Measurements from ENCODE around the gene CMC1.

CMC1 gene

DNA sequence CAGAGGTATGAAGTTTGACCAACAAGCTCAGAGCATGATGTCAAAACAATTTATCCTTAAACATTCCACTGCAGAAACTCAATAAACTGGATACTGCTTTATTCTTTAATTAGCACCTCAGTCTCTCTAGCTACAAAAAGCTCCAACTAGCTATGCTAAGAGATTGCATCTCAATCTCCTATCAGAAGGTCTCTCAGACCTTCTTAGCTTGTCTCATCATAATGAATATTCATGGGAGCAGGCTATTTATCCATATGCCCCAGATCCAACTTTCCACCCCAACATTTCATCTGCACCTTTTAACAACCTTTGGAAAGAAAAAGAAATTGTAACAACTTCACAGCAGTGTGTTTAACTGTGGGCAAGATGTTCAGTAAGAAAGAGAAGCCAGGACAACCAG is 95.8 kb downstream of the CMC1 start:
- Mint-ChIP-seq H3K27ac (no peak overlapping the region), H3K36me3 (ENCODE audit: low read depth) (peaks cover 32% of the 10 kb centered on the region), H3K27me3 (no peaks in the 10 kb centered on the region), H3K4me3 (no peak overlapping the region), H3K4me1 (ENCODE audit: low read depth) (peaks cover 6% of the 10 kb centered on the region), H3K9me3 (no peaks in the 10 kb centered on the region)
- intact Hi-C loops (cut with micrococcal nuclease) = no loop called here

DNA sequence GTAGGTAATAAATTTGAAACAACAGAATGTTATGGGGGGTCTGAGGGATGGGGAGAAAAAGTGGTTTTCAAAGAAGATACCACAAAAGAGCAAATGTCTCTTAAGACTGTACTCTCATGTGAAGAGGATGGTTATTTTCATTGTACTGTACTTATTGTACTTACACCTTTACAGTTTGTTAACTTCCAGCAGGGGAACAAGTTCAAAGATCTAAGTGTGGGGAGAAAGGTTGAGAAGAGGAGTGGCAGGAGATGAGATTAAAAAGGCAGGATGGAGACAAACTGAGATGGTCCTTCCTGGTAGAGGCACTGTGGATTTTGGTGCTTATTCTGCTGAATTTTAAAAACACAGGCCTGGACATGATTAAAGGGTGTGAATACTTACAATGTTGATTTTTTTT is 101.7 kb downstream of the CMC1 start:
- H3K27me3 Mint-ChIP-seq = no peaks in the 10 kb centered on the region
- H3K9me3 Mint-ChIP-seq = no peaks in the 10 kb centered on the region
- H3K27ac Mint-ChIP-seq = no peak overlapping the region
- no peak overlapping the region for H3K4me3 Mint-ChIP-seq
- intact Hi-C loops (cut with micrococcal nuclease) = no loop called here
- peaks cover 45% of the 10 kb centered on the region for H3K4me1 Mint-ChIP-seq (ENCODE audit: low read depth)
- H3K36me3 Mint-ChIP-seq (ENCODE audit: low read depth) = peaks cover 14% of the 10 kb centered on the region

DNA sequence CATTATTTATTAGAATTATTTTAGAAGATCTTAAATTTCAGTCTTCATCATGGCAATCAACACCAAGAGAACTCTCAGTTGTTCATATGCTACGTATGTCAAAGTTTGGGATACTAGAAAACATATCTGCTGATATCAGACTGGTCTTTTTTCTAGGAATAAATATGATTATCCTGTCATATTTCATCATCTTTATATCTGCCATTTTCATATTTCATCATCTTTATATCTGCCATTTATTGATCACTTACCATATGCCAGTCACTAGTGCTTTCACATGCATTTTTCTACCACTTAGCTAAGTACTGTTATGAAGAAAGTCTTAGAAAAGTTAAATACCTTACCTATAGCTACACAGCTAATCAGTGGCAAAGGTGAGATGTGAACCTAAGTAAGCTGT is 104.3 kb downstream of the CMC1 start:
- H3K4me3 Mint-ChIP-seq = no peak overlapping the region

GRCh38 chr3:28347374-28348264 is 106.2 kb downstream of the CMC1 start:
- peaks cover 39% of the 10 kb centered on the region for H3K36me3 Mint-ChIP-seq (ENCODE audit: low read depth)
- H3K27ac Mint-ChIP-seq = peak overlapping the region; percentile 100
- peaks cover 11% of the 10 kb centered on the region for H3K9me3 Mint-ChIP-seq
- intact Hi-C loops (cut with micrococcal nuclease) = loop anchor here (1.0 to 2.0 kb wide), 2 partner anchors 29 to 103 kb away; no protein-coding TSS in a partner anchor
- H3K4me3 Mint-ChIP-seq = peak overlapping the region; percentile 95
- H3K4me1 Mint-ChIP-seq (ENCODE audit: low read depth) = peaks cover 44% of the 10 kb centered on the region
- H3K27me3 Mint-ChIP-seq = no peaks in the 10 kb centered on the region

More for the DNA sequence above, 104.3 kb downstream of the CMC1 start:
- intact Hi-C loops (cut with micrococcal nuclease) = no loop called here
- no peak overlapping the region for H3K27ac Mint-ChIP-seq
- peaks cover 22% of the 10 kb centered on the region for H3K36me3 Mint-ChIP-seq (ENCODE audit: low read depth)
- no peaks in the 10 kb centered on the region for H3K9me3 Mint-ChIP-seq
- H3K27me3 Mint-ChIP-seq = no peaks in the 10 kb centered on the region
- H3K4me1 Mint-ChIP-seq (ENCODE audit: low read depth) = peaks cover 53% of the 10 kb centered on the region

DNA sequence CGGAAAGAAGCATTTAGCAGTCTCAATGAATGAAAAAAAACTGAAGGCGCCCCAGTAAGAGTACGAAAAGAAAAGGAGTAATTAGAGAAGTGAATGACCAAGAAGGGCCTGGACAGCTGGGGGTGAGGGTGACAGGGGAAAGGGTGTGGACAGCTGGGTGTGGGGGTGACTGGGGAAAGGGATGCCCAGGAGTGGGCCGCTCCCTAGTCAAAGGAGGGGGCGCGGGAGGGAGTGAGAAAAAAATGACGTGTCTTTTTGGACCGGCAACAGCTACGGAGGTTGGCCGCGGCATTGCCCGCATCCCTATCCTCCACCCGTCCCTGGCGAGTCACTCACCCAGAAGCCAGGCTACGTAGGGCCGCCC is 106.8 kb downstream of the CMC1 start:
- H3K36me3 Mint-ChIP-seq (ENCODE audit: low read depth) = peaks cover 45% of the 10 kb centered on the region
- H3K4me1 Mint-ChIP-seq (ENCODE audit: low read depth) = peaks cover 39% of the 10 kb centered on the region
- peak overlapping the region; percentile 95 for H3K4me3 Mint-ChIP-seq
- H3K27ac Mint-ChIP-seq = peak overlapping the region; percentile 100
- H3K9me3 Mint-ChIP-seq = peaks cover 13% of the 10 kb centered on the region
- intact Hi-C loops (cut with micrococcal nuclease) = loop anchor here (1.0 to 2.0 kb wide), 2 partner anchors 28 to 103 kb away; no protein-coding TSS in a partner anchor
- H3K27me3 Mint-ChIP-seq = no peaks in the 10 kb centered on the region

- H3K4me3 Mint-ChIP-seq = peak within 1 kb of the TSS; percentile 95
- H3K36me3 Mint-ChIP-seq (ENCODE audit: low read depth) = peaks cover 51% of the 10 kb centered on the region
- peaks cover 19% of the 10 kb centered on the region for H3K9me3 Mint-ChIP-seq
- intact Hi-C loops (cut with micrococcal nuclease) = loop anchor here (1.0 to 2.0 kb wide), 2 partner anchors 27 to 104 kb away; no protein-coding TSS in a partner anchor
- no peaks in the 10 kb centered on the region for H3K27me3 Mint-ChIP-seq
- peaks cover 37% of the 10 kb centered on the region for H3K4me1 Mint-ChIP-seq (ENCODE audit: low read depth)
- peak within 1 kb of the TSS; percentile 100 for H3K27ac Mint-ChIP-seq
Measured at GRCh38 chr3:28348629-28349468, 107.4 kb downstream of the CMC1 start, which contains the start of the genes AZI2 and ZCWPW2. AZI2 (minus strand) TSS chr3:28348824; CDS start chr3:28340617, 8,207 bp downstream. ZCWPW2 (plus strand) TSS chr3:28348721; CDS start chr3:28413069, 64,348 bp downstream.

DNA sequence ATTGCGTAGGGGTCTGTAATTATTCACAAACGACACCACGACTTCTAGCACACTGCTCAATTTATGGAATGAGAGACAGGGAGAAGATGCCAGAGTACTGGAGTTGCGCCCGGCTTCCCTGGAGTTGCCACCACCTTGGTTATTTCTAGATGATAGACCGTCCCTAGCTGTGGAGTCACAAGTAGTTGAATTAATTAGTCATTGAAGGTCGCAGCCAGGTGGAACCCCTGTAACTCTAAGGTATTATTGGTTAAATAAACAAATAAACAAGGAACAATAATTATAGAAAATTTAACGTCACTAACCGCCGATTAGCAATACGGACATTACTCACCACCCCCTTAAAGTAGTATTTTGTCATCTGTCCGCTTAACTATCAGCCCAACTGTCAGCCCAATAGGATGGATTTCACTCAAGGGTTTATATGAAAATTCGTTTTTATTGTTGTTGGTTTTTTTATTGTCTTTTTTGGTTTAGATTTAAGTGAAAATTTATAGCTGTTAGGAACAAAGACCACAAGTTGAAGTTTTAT is 108.1 kb downstream of the CMC1 start:
- peaks cover 56% of the 10 kb centered on the region for H3K36me3 Mint-ChIP-seq (ENCODE audit: low read depth)
- peaks cover 37% of the 10 kb centered on the region for H3K4me1 Mint-ChIP-seq (ENCODE audit: low read depth)
- H3K27me3 Mint-ChIP-seq = no peaks in the 10 kb centered on the region
- H3K9me3 Mint-ChIP-seq = peaks cover 24% of the 10 kb centered on the region
- H3K4me3 Mint-ChIP-seq = peak overlapping the region; percentile 95
- peak overlapping the region; percentile 100 for H3K27ac Mint-ChIP-seq
- intact Hi-C loops (cut with micrococcal nuclease) = loop anchor here (2.0 kb wide), 1 partner anchor 105 kb away; no protein-coding TSS in a partner anchor
